Measurements from ENCODE around the gene CRHR2.

Gene CRHR2

GRCh38 chr7:30661926-30662325 is 20.3 kb downstream of the CRHR2 start:
- Mint-ChIP-seq H3K9me3 (no peaks in the 10 kb centered on the region), H3K27me3 (ENCODE audit: low read depth) (no peaks in the 10 kb centered on the region), H3K4me1 (ENCODE audit: low read depth) (no peaks in the 10 kb centered on the region), H3K36me3 (ENCODE audit: low read depth) (no peaks in the 10 kb centered on the region), H3K27ac (no peak overlapping the region), H3K4me3 (no peak overlapping the region)
- no peak for DNase-seq (ENCODE audit: low spot score)

GRCh38 chr7:30660331-30661255 is 21.7 kb downstream of the CRHR2 start:
- Mint-ChIP-seq H3K27ac (no peak overlapping the region), H3K9me3 (no peaks in the 10 kb centered on the region), H3K4me3 (no peak overlapping the region), H3K27me3 (ENCODE audit: low read depth) (no peaks in the 10 kb centered on the region), H3K4me1 (ENCODE audit: low read depth) (no peaks in the 10 kb centered on the region), H3K36me3 (ENCODE audit: low read depth) (no peaks in the 10 kb centered on the region)
- DNase-seq (ENCODE audit: low spot score) = no peak

GRCh38 chr7:30659312-30659711 is 22.9 kb downstream of the CRHR2 start:
- no peaks in the 10 kb centered on the region for H3K27me3 Mint-ChIP-seq (ENCODE audit: low read depth)
- H3K27ac Mint-ChIP-seq = no peak overlapping the region
- H3K36me3 Mint-ChIP-seq (ENCODE audit: low read depth) = no peaks in the 10 kb centered on the region
- DNase-seq (ENCODE audit: low spot score) = no peak
- no peaks in the 10 kb centered on the region for H3K4me1 Mint-ChIP-seq (ENCODE audit: low read depth)
- H3K9me3 Mint-ChIP-seq = no peaks in the 10 kb centered on the region
- H3K4me3 Mint-ChIP-seq = no peak overlapping the region

GRCh38 chr7:30658479-30659074 is 23.7 kb downstream of the CRHR2 start:
- Mint-ChIP-seq H3K4me1 (ENCODE audit: low read depth) (no peaks in the 10 kb centered on the region), H3K27me3 (ENCODE audit: low read depth) (no peaks in the 10 kb centered on the region), H3K36me3 (ENCODE audit: low read depth) (no peaks in the 10 kb centered on the region), H3K27ac (no peak overlapping the region), H3K4me3 (no peak overlapping the region), H3K9me3 (no peaks in the 10 kb centered on the region)
- no peak for DNase-seq (ENCODE audit: low spot score)

GRCh38 chr7:30657131-30657530 is 25.1 kb downstream of the CRHR2 start:
- no peaks in the 10 kb centered on the region for H3K27me3 Mint-ChIP-seq (ENCODE audit: low read depth)
- no peak overlapping the region for H3K4me3 Mint-ChIP-seq
- no peaks in the 10 kb centered on the region for H3K36me3 Mint-ChIP-seq (ENCODE audit: low read depth)
- no peak for DNase-seq (ENCODE audit: low spot score)
- H3K9me3 Mint-ChIP-seq = no peaks in the 10 kb centered on the region
- H3K4me1 Mint-ChIP-seq (ENCODE audit: low read depth) = no peaks in the 10 kb centered on the region
- H3K27ac Mint-ChIP-seq = no peak overlapping the region

GRCh38 chr7:30656006-30656957 is 26.0 kb downstream of the CRHR2 start:
- no peak for DNase-seq (ENCODE audit: low spot score)
- Mint-ChIP-seq H3K27ac (no peak overlapping the region), H3K4me3 (no peak overlapping the region), H3K27me3 (ENCODE audit: low read depth) (no peaks in the 10 kb centered on the region), H3K4me1 (ENCODE audit: low read depth) (no peaks in the 10 kb centered on the region), H3K36me3 (ENCODE audit: low read depth) (no peaks in the 10 kb centered on the region), H3K9me3 (no peaks in the 10 kb centered on the region)

GRCh38 chr7:30655096-30655970 is 26.9 kb downstream of the CRHR2 start:
- Mint-ChIP-seq H3K4me3 (no peak overlapping the region), H3K36me3 (ENCODE audit: low read depth) (no peaks in the 10 kb centered on the region), H3K9me3 (no peaks in the 10 kb centered on the region), H3K27ac (no peak overlapping the region), H3K27me3 (ENCODE audit: low read depth) (no peaks in the 10 kb centered on the region), H3K4me1 (ENCODE audit: low read depth) (no peaks in the 10 kb centered on the region)
- no peak for DNase-seq (ENCODE audit: low spot score)

- DNase-seq (ENCODE audit: low spot score) = no peak
- no peaks in the 10 kb centered on the region for H3K27me3 Mint-ChIP-seq (ENCODE audit: low read depth)
- no peaks in the 10 kb centered on the region for H3K36me3 Mint-ChIP-seq (ENCODE audit: low read depth)
- H3K4me3 Mint-ChIP-seq = no peak overlapping the region
- no peaks in the 10 kb centered on the region for H3K4me1 Mint-ChIP-seq (ENCODE audit: low read depth)
- H3K9me3 Mint-ChIP-seq = no peaks in the 10 kb centered on the region
- no peak overlapping the region for H3K27ac Mint-ChIP-seq
These were observed 27.8 kb downstream of the CRHR2 start for GRCh38 chr7:30654296-30655090.

- no peaks in the 10 kb centered on the region for H3K9me3 Mint-ChIP-seq
- no peaks in the 10 kb centered on the region for H3K36me3 Mint-ChIP-seq (ENCODE audit: low read depth)
- DNase-seq (ENCODE audit: low spot score) = no peak
- H3K4me3 Mint-ChIP-seq = no peak overlapping the region
- no peak overlapping the region for H3K27ac Mint-ChIP-seq
- H3K4me1 Mint-ChIP-seq (ENCODE audit: low read depth) = no peaks in the 10 kb centered on the region
- no peaks in the 10 kb centered on the region for H3K27me3 Mint-ChIP-seq (ENCODE audit: low read depth)
These were observed 29.3 kb downstream of the CRHR2 start for GRCh38 chr7:30652698-30653641.

- Mint-ChIP-seq H3K27ac (no peak overlapping the region), H3K27me3 (ENCODE audit: low read depth) (no peaks in the 10 kb centered on the region), H3K9me3 (no peaks in the 10 kb centered on the region), H3K4me3 (no peak overlapping the region), H3K4me1 (ENCODE audit: low read depth) (no peaks in the 10 kb centered on the region), H3K36me3 (ENCODE audit: low read depth) (no peaks in the 10 kb centered on the region)
- DNase-seq (ENCODE audit: low spot score) = no peak
These were observed 30.1 kb downstream of the CRHR2 start for GRCh38 chr7:30652132-30652531.

GRCh38 chr7:30650421-30650808 is 31.8 kb downstream of the CRHR2 start:
- H3K27me3 Mint-ChIP-seq (ENCODE audit: low read depth) = no peaks in the 10 kb centered on the region

More at GRCh38 chr7:30650421-30650808, 31.8 kb downstream of the CRHR2 start:
- no peaks in the 10 kb centered on the region for H3K4me1 Mint-ChIP-seq (ENCODE audit: low read depth)
- H3K27ac Mint-ChIP-seq = no peak overlapping the region
- no peak overlapping the region for H3K4me3 Mint-ChIP-seq
- no peaks in the 10 kb centered on the region for H3K36me3 Mint-ChIP-seq (ENCODE audit: low read depth)
- no peak for DNase-seq (ENCODE audit: low spot score)
- no peaks in the 10 kb centered on the region for H3K9me3 Mint-ChIP-seq

All from T-helper 2 cell treated with Interferon-gamma antibody and Interleukin-4, amounts not matched to agents 5 μg/mL and 100 μg/mL, for 36 hours (primary cell).